Keratinocyte (primary cell): ENCODE data around the gene TP73.

ENCODE experiments used
- EZH2 ChIP-seq: IDR thresholded peaks from one replicate; pipeline ENCODE4 v1.6.1; 2012; ENCODE audit warnings: inconsistent platforms, mild to moderate bottlenecking, low read length, moderate library complexity
- TF ChIP-seq, protein P1 (sequence below), 3 experiments: IDR thresholded peaks in 1 of 3; conservative IDR thresholded peaks in 1 of 3; optimal IDR thresholded peaks in 1 of 3; 2 replicates in 2 of 3; 3 replicates in 1 of 3; pipeline versions ENCODE3 to v1.5.1; 2011; ENCODE audit warnings: low read length in 3 of 3, mild to moderate bottlenecking in 3 of 3, moderate library complexity in 2 of 3, control low read depth in 1 of 3, inconsistent platforms in 1 of 3; ENCODE audit not compliant: insufficient read depth in 2 of 3; ENCODE audit errors: extremely low read depth in 1 of 3

DNA sequence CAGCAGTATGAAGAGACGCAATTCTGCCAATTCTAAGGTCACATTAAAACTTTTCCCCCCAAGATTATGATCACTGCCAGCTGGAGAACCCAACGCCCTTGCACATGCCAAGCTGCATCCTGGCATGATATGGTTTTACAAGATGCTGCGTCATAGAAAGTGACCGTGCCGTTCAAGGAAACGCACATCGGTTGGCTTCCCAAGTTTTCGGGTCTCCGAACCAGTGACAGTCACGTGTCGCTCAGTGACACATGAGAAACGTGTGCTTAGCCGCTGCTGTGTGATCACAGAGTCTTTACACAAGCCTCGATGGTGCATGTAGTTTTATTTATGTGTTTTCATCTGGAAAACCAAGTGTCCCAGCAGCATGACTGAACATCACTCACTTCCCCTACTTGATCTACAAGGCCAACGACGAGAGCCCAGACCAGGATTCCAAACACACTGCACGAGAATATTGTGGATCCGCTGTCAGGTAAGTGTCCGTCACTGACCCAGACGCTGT, 127.6 kb downstream of the TP73 start:
- TF ChIP-seq, protein P1, sequence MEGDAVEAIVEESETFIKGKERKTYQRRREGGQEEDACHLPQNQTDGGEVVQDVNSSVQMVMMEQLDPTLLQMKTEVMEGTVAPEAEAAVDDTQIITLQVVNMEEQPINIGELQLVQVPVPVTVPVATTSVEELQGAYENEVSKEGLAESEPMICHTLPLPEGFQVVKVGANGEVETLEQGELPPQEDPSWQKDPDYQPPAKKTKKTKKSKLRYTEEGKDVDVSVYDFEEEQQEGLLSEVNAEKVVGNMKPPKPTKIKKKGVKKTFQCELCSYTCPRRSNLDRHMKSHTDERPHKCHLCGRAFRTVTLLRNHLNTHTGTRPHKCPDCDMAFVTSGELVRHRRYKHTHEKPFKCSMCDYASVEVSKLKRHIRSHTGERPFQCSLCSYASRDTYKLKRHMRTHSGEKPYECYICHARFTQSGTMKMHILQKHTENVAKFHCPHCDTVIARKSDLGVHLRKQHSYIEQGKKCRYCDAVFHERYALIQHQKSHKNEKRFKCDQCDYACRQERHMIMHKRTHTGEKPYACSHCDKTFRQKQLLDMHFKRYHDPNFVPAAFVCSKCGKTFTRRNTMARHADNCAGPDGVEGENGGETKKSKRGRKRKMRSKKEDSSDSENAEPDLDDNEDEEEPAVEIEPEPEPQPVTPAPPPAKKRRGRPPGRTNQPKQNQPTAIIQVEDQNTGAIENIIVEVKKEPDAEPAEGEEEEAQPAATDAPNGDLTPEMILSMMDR (optimal IDR thresholded peaks at IDR 0.05 in 1 of 3, IDR thresholded peaks at IDR 0.05 in 1 of 3, conservative IDR thresholded peaks at IDR 0.05 in 1 of 3; ENCODE audit: extremely low read depth in 1 of 3, insufficient read depth in 2 of 3, low read length in 3 of 3): no peak
- TF ChIP-seq EZH2: no peak
